ENCODE results near the gene TNFRSF4. TPM values are rescaled to one million over a fixed set of nuclear protein-coding genes. Genes with fewer than 3 reads are reported as not detected.

The TNFRSF4 gene
- polyA plus RNA-seq, 6 donors from 2014 or later = 0.18 to 0.36 (median 0.32) TPM; not detected in 3

DNA sequence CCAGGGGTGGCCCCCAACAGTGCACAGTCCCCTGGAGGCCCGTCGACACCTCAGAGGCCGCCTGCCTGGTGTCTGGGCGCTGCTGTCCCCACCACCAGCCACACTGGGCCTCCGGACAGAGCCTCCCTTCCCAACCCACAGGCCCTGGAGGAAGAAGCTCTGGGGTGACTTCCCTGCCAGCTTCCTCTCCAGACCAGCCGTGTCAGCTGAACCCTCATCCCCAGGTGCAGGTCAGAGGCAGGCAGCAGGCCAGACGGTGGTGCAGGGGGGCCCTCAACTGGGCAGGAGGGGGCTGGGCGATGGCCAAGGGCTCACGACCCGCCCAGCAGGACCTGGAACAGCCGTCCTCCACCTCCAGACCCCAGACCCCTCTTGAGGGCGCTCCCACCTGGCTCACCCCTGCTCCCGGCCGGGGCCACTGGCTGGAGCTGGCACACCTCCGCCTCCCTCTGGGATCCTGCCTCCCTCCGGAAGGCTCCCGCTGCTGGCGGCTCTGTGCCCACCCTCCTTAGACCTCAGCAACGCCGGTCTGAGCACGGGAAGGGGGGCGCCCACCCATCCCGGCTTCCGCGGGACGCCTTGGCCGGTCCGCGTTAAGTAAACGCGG lies 8.1 kb downstream of the TNFRSF4 start:
- no peak for DNase-seq
- no peak for ATAC-seq (ENCODE audit: low read depth in 2 of 2)
- Mint-ChIP-seq H3K27me3 (peaks cover 0 to 30% (median 14%) of the 10 kb centered on the region in 3 donors), H3K4me1 (peaks cover 18 to 35% (median 19%) of the 10 kb centered on the region in 3 donors), H3K9me3 (no peaks in the 10 kb centered on the region), H3K27ac (peak overlapping the region in 2 of 6 donors; percentile 82 to 87), H3K36me3 (no peaks in the 10 kb centered on the region), H3K4me3 (peak overlapping the region in 7 of 8 donors; percentile 68 to 90 (median 80))

DNA sequence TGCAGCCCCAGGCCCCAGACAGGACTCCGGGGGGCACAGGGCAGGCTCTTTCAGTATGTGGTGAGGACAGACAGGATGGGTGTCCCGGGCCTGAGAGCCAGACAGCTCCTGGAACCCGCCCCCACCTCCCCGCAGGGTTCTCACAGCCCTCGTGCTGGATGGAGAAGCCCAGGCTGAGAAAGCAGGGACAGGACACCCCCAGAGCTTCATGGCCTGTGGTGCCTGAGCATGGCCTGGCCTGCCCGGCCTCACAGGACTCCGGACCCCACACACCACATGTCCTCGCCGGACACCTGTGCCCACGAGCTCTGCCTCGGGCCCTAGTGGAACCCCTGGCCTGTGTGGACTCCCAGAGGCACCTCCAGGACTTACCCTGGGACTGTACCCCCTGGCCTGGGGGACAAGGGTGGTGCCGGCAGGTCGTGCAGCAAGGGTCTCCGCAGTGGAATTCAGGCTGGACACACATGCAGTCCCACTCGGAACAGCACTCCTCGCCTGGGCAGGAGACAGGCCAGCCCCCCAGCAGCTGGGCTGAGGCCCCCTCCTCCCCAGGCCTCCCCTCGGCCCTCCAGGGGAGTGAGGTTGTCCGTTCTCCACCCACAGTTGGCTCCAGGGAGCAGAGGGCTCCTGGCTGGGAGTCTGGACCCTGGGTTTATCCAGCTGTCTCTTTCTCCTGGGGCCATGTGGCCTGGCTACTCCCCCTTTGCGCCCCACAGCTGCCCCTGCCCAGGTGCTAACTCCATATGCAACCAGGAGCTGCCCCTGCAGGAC lies 8.8 kb downstream of the TNFRSF4 start:
- ATAC-seq (ENCODE audit: low read depth in 2 of 2) (no peak), DNase-seq (no peak)
- Mint-ChIP-seq H3K27me3 (peaks cover 0 to 26% (median 14%) of the 10 kb centered on the region in 3 donors), H3K9me3 (no peaks in the 10 kb centered on the region), H3K4me1 (peaks cover 19 to 40% (median 21%) of the 10 kb centered on the region in 3 donors), H3K27ac (peak overlapping the region in 1 of 6 donors; percentile 82), H3K4me3 (peak overlapping the region; percentile 24 to 80 (median 53)), H3K36me3 (no peaks in the 10 kb centered on the region)

DNA sequence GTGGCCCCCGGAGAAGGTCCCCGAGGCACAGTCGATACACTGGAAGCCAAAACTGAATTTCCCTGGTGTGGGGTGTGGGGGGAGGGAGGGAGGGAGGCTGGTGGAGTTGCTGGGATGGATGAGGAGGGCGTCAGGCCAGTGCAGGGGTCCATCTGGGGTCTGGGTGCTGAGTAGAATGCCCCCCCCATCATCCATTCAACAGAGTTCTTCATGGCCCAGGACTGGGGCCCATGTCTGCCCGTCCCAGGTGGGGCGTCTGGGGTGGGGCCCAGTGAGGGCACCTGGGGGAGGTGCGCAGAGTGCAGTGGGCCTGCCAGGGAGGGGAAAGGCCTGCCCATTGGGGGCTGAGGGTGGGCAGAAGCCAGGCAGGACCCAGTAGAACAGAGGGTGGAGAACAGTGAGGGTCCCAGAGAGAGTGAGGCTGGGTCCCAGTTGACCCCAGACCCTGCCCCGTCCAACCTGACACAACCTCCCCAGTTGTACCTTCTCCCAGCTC lies 9.5 kb downstream of the TNFRSF4 start:
- no peak for ATAC-seq (ENCODE audit: low read depth in 2 of 2)
- no peaks in the 10 kb centered on the region for H3K9me3 Mint-ChIP-seq
- peak overlapping the region in 1 of 6 donors; percentile 82 for H3K27ac Mint-ChIP-seq
- peak overlapping the region in 2 of 8 donors; percentile 16 to 24 for H3K4me3 Mint-ChIP-seq
- H3K36me3 Mint-ChIP-seq = no peaks in the 10 kb centered on the region
- peaks cover 0 to 19% (median 14%) of the 10 kb centered on the region in 3 donors for H3K27me3 Mint-ChIP-seq
- DNase-seq = no peak
- peaks cover 19 to 35% (median 21%) of the 10 kb centered on the region in 3 donors for H3K4me1 Mint-ChIP-seq

DNA sequence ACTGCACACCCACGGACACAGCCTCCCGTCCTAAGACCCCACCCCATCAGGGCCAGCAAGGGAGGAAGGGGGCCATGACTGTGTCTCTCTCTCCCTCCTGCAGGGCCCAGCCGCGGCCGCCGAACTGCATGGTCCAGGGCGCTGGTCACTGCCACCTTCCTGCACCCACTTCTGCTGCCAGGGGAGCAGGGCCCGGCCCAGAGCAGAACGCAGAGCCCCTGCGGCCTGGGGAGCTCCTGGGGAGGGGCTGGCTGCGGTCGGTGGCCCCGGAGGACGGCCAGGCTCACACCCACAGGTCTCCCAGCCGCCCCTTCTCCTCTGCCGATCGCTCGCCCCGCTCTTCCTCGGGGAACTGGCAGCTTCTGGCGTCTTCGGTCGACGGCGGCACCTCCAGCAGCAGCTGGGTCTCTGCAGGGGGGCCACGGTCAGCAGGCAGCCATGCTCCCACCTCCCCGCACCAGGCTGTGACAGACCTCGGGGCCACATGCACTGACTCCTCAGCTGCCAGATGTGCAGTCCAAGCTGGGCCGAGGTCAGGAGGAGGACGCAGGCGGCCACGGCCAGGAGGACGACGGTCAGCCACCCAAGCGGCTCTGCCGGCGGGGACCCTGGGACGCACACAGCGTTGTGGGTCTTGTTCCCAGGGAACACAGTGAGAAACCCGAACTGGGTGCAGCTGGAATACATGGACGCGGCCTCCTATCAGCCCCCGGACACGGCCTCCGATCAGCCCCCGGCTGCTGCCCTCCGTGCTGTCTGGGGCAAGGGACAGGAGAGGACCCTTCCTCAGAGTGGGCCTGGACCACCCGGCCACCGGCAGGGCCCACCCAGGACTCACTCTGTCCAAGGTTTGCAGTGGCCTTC lies 10.2 kb downstream of the TNFRSF4 start:
- H3K4me1 Mint-ChIP-seq = peaks cover 16 to 28% (median 17%) of the 10 kb centered on the region in 3 donors
- peak overlapping the region in 2 of 6 donors; percentile 74 to 82 for H3K27ac Mint-ChIP-seq
- H3K27me3 Mint-ChIP-seq = peaks cover 0 to 15% (median 9%) of the 10 kb centered on the region in 3 donors
- no peaks in the 10 kb centered on the region for H3K36me3 Mint-ChIP-seq
- H3K9me3 Mint-ChIP-seq = no peaks in the 10 kb centered on the region
- DNase-seq (no peak), ATAC-seq (ENCODE audit: low read depth in 2 of 2) (no peak)
- H3K4me3 Mint-ChIP-seq = peak overlapping the region in 2 of 8 donors; percentile 9 to 16

DNA sequence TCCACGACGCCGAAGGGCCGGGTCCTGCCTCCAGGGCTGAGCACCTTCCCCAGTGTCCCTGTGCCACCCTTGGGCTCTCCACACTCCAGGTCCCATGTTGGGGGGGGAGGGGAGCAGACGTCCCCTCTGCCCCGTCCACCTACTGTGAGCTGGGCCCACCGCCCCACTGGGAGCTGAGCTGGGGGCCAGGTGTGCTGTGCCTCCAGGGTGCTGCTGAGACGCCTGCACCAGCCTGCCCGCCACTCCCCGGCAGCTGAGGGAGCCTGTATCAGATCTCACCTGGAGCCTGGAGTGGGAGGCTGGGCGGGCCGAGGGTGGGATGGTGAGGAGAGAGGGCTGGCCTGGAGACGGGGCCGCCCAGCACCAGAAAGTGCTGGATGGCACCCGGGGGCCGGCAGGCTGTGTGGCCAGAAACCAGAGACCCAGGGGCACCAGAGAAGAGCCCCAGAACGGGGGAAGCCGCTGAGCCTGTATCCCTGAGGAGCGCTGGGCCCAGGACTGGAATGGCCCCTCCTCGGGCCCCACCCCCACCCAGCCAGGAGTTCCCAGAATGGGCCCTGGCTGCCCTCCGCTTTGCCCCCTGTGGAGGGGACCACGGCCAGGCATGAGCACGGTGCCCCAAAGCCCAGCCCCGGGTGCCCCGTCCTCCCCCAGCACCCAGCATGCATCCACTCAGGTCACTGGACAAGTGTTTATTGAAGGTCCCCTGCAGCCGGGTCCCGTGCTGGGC lies 11.0 kb downstream of the TNFRSF4 start:
- Mint-ChIP-seq H3K4me1 (peaks cover 9 to 20% (median 11%) of the 10 kb centered on the region in 3 donors), H3K36me3 (no peaks in the 10 kb centered on the region), H3K9me3 (no peaks in the 10 kb centered on the region), H3K4me3 (peak overlapping the region in 1 of 8 donors; percentile 27), H3K27ac (peak overlapping the region in 3 of 6 donors; percentile 34 to 91 (median 82)), H3K27me3 (peaks cover 0 to 7% (median 1%) of the 10 kb centered on the region in 3 donors)
- DNase-seq (no peak), ATAC-seq (ENCODE audit: low read depth in 2 of 2) (no peak)

DNA sequence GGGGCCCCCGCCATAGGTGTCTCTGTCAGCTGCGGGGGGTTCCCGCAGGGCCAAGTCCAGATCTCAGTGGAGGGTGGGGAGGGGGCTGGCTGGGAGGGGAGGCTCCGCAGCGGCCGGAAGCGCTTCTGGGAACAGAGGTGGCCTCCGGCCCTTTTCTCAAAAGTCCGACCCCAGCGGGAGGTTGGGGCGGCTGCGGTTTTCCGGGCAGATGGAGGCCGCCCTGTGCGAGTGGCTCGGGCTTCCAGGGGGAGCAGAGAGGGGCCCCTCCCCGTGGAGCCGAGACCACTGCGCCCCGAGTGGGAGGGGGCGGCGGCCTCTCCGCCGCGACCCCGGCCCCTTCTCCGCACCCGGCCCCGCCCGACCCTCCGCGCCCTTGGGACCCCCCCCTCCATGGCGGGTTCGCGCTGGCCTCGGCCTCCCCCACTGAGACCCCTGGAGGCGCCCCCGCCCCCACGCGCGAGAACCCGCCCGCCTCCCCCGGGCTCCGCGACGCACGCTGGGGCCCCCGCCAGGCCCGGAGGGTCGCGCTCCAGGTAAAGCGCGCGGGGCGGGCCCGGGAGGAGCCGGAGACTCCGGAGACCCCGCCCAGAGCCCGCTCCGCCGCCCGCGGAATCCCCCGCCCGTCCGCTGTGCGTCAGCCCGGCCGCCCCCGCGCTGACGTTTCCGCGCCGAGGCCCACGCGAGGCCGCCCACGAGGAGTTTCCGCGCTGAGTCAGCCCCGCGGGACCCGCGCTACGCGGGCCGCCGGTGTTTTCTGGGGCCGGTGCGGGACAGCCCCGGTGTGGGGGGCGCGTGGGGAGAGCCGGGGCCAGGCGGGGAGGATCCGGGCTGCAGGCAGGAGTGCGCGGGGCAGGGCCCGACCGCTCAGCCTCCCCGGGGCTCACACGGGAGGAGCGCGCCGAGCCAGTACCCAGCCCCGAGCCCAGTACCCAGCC lies 12.8 kb downstream of the TNFRSF4 start:
- DNase-seq = peak; percentile 93
- no peaks in the 10 kb centered on the region for H3K27me3 Mint-ChIP-seq
- no peaks in the 10 kb centered on the region for H3K9me3 Mint-ChIP-seq
- H3K4me1 Mint-ChIP-seq = peaks cover 0 to 7% (median 5%) of the 10 kb centered on the region in 3 donors
- peak overlapping the region in 6 of 8 donors; percentile 29 to 58 (median 50) for H3K4me3 Mint-ChIP-seq
- no peaks in the 10 kb centered on the region for H3K36me3 Mint-ChIP-seq
- H3K27ac Mint-ChIP-seq = peak overlapping the region in 4 of 6 donors; percentile 76 to 97 (median 87)
- ATAC-seq (ENCODE audit: low read depth in 2 of 2) = peak; percentile 80 to 84

DNA sequence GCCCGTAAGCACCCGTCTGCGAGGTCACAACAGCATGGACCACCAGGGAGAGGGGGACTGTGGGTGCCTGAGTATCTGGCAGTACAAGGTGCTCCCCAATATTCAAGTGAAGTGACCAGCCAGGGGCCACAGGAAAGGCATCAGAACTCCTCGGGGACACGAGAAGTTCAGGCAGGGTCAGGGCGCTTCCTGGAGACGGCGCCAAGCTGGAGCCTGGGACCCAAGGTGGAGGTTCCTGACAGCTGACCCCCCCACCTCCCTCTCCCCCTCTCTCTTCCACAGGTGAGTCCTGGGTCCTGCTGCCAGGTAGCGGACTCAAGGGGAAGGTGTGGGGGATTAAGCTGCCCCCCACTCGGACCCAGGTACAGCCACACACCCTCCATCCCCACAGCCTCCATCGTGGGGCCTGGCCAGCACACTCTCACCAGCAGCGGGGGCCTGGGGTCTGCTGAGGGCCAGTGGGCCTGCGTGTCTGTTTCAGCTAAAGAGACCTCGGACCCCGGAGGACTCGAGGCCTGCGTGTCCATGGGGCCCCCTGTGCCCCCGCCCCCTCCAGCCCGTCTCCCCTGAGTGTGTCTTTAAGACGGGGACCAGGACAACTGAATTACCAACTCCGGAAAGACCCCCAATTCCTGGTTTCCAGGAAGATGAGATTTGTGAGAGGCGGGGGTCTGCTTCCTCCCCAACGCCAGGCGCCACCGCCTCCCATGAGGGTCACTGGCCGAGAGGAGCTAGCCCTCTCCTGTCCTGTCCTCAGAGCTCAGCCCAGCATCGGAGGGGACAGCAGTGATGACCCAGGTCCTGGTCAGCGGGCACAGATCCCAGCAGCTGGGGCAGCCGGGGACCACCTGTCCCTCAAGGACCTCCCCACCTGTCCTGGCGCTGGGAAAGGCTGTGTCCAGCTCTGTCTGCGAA lies 13.7 kb downstream of the TNFRSF4 start:
- DNase-seq = no peak
- ATAC-seq (ENCODE audit: low read depth in 2 of 2) = no peak
- peaks cover 1 to 3% of the 10 kb centered on the region in 2 donors for H3K36me3 Mint-ChIP-seq
- H3K4me3 Mint-ChIP-seq = peak overlapping the region in 7 of 8 donors; percentile 44 to 79 (median 69)
- H3K9me3 Mint-ChIP-seq = peaks cover 0 to 6% (median under 1%) of the 10 kb centered on the region in 7 donors
- H3K27ac Mint-ChIP-seq = peak overlapping the region; percentile 76 to 97 (median 87)
- H3K27me3 Mint-ChIP-seq = no peaks in the 10 kb centered on the region
- peaks cover 0 to 5% (median 3%) of the 10 kb centered on the region in 3 donors for H3K4me1 Mint-ChIP-seq

DNA sequence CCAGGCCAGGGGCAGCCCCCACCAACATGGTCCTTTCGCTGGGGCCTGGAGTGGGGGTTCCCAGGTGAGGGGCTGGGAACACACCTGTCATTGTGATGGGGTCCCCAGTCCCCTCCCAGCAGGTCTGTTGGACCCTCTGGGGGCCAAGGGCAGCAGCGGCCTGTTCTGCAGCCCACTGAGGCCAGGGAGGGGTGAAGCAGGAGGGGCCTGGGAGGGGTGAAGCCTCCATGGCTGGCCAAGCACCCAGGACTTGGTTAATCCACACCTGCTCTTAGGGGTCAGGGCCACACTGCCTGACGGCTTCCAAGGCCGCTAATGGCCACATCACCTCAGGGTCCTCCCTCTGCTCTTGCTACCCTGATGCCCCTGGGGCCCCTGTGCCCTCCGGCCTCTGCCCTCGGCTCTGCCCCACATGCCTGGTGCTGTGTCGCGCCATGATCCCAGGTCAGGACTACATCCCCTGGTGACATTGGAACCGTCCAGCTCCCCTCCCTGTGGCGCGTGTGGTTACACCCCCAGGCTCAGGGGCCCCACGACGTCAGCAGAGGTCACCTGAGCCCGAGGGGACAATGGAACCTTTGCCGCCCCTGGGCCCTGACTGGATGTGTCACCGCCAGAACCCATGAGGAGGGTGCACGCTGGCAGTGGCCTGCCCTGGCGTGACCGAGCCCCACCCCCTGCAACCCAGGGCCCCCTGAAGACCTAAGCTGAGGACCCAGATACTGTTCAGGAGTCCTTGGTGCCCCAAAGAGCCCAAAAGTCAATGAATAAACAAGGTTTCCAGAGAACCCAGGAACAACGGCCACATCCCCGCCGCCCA lies 14.6 kb downstream of the TNFRSF4 start:
- H3K4me3 Mint-ChIP-seq = peak overlapping the region; percentile 34 to 79 (median 62)
- H3K4me1 Mint-ChIP-seq = peaks cover 0 to 5% (median 3%) of the 10 kb centered on the region in 3 donors
- H3K9me3 Mint-ChIP-seq = peaks cover 0 to 14% (median 7%) of the 10 kb centered on the region in 7 donors
- no peak for ATAC-seq (ENCODE audit: low read depth in 2 of 2)
- H3K27ac Mint-ChIP-seq = peak overlapping the region; percentile 54 to 92 (median 85)
- H3K36me3 Mint-ChIP-seq = peaks cover 7 to 8% of the 10 kb centered on the region in 2 donors
- DNase-seq = no peak
- H3K27me3 Mint-ChIP-seq = no peaks in the 10 kb centered on the region

DNA sequence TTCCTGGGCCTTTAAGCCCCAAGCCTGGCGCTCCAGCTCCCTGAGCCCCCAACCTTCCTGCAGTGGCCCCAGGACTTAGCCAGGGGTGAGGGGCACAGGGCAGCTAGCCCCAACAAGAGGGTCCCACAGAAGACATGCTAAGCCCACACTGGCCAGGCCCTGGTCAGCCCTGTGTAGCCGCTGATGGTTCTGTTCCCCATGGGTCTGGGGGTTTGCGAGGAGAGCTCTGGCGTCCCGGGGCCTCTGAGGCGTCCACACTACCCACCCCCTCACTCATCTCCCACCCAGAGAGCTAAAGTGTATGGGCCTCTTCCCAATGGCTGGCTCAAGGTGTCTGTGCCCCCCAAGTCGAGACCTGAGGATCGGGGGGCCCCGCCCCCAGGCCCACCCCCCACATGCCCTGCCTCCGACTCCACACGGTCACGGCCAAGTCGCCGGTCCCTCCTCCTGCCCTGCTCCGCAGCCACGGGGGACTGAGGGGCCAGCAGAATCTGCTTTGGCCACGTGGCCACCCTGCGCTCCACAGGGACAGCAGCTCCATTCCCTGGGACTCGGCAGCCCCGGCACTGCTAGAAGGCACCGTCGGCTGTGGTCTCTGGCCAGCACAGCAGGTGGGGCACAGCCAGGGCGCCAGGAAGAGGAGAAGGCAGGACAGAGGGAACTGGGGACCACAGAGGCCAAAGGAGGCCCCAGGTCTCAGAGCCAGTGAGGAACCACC lies 15.4 kb downstream of the TNFRSF4 start:
- Mint-ChIP-seq H3K36me3 (peaks cover 7 to 8% of the 10 kb centered on the region in 2 donors), H3K4me1 (peaks cover 0 to 5% (median 3%) of the 10 kb centered on the region in 3 donors), H3K27ac (peak overlapping the region in 4 of 6 donors; percentile 49 to 84 (median 76)), H3K27me3 (no peaks in the 10 kb centered on the region), H3K9me3 (peaks cover 0 to 18% (median 9%) of the 10 kb centered on the region in 7 donors), H3K4me3 (no peak overlapping the region)
- ATAC-seq (ENCODE audit: low read depth in 2 of 2) (no peak), DNase-seq (no peak)
